Fibroblast of villous mesenchyme (primary cell): ENCODE data around the gene HS2ST1. TPM values are rescaled to one million over a fixed set of nuclear protein-coding genes. Genes with fewer than 3 reads are reported as not detected.
A peak's percentile ranks its signal among the peaks of the same experiment; 100 is the strongest.
"Not testable (repeated sequence)": the region's sequence is repeated elsewhere in the genome, so short reads cannot be mapped to it uniquely, and the experiment has no call there.

ENCODE experiments used
- DNase-seq: peaks from one replicate; pipeline ENCODE4 v3.0.0-alpha.2; 2010; ENCODE audit warnings: low read depth
- H3K4me3 ChIP-seq: 2 replicates; pipeline ENCODE4 v1.5.1; 2011; ENCODE audit warnings: low read depth, mild to moderate bottlenecking, low read length
- CTCF ChIP-seq: IDR thresholded peaks from 2 replicates; pipeline ENCODE4 v1.5.1; 2012; ENCODE audit warnings: low read depth, mild to moderate bottlenecking, low read length; ENCODE audit not compliant: insufficient read depth
- total RNA-seq: library from RNA; depleted of rRNA; stranded (reverse); fragments of >200 nt; gene quantifications from 2 replicates; pipeline ENCODE4 v1.2.3, GENCODE V29; 2012

HS2ST1 gene
- total RNA-seq, 1 donor = 18.6 TPM

DNA sequence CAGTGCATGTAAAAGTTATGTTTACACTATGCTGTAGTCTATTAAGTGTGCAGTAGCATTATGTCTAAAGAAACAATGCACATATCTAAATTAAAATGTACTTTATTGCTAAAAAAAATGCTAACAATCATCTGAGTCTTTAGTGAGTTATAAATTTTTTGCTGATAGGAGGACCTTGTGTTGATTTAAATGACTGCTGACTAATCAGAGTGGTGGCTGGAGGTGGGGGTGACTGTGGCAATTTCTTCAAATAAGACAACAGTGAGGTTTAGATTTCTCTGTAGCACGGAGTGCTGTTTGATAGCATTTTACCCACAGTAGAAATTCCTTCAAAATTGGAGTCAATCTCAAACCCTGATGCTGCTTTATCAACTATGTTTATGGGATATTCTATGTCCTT lies 37.0 kb downstream of the HS2ST1 start:
- no peak for TF ChIP-seq CTCF
- DNase-seq = no peak
- H3K4me3 ChIP-seq = no peak overlapping the region

- no peak overlapping the region for H3K4me3 ChIP-seq
- no peak for DNase-seq
- TF ChIP-seq CTCF = no peak
These were observed 38.7 kb downstream of the HS2ST1 start for GRCh38 chr1:86953167-86953566.

DNA sequence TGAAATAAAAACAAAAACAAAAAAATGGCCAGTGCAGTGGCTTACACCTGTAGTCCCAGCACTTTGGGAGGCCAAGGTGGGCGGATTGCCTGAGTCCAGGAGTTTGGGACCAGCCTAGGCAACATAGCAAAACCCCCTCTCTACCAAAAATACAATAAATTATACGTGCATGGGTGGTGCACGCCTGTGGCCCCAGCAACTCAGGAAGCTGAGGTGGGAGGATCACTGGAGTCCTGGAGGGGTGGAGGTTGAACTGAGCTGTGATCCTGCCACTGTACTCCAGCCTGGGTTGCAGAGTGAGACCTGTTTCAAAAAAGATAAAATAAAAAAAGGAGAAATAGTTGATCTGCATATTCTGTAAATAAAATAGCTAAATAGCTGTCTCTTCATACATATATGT lies 41.2 kb downstream of the HS2ST1 start:
- TF ChIP-seq CTCF = no peak

DNA sequence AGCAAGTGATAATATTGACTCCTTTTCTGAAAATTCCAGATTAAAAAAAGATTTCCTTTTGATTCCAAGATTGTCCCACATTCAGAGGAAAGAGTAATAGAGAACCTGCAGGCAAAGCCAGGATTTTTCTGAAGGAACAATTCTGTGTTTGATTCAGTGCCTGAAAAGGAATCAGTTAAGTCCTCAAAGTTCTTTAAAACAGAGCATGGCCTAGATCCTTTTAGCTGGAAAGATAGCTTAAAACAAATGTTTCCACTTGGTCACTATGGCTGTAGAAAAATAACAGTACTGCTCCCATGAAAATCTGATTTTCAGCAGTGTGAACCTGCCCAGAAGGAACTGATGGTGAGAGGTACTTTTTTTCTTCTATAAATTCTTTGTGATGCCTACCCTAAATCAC lies 41.8 kb downstream of the HS2ST1 start:
- no peak for TF ChIP-seq CTCF
- no peak for DNase-seq
- no peak overlapping the region for H3K4me3 ChIP-seq

More for the DNA sequence above, 41.2 kb downstream of the HS2ST1 start:
- DNase-seq = no peak
- H3K4me3 ChIP-seq = no peak overlapping the region

DNA sequence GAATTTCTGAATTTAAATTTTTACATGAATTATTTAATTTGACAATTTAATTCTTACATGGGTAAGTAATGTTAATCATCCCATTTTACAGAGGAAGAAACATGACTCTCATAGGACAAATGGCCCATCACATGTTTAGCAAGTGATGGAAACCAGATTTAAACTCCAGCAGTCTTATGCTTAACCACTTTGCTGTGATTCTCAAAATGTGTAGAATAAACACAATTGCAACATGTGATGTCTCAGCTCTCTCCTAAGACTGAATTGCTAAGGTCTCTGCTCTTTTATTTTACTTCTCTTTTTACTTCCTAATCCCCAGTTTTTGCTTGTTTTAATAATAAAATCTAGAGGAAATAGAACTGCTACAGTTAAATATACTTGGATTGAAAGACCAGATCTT lies 42.8 kb downstream of the HS2ST1 start:
- no peak overlapping the region for H3K4me3 ChIP-seq
- TF ChIP-seq CTCF = no peak
- peak; percentile 23 for DNase-seq

- no peak for TF ChIP-seq CTCF
- DNase-seq = no peak
- no peak overlapping the region for H3K4me3 ChIP-seq
These were observed 46.1 kb downstream of the HS2ST1 start for GRCh38 chr1:86960548-86960947.

- DNase-seq, H3K4me3 ChIP-seq: not testable (repeated sequence)
These were observed 49.4 kb downstream of the HS2ST1 start for GRCh38 chr1:86963841-86964240.
